ENCODE data around the gene IRS1.

GRCh38 chr2:226832061-226832460 is 32.4 kb upstream of the IRS1 start:
- TF ChIP-seq RAD21 (IDR thresholded peaks at IDR 0.05; ENCODE audit: low read depth) (no peak), REST (IDR thresholded peaks at IDR 0.05; ENCODE audit: low read depth) (no peak), FOXM1 (IDR thresholded peaks at IDR 0.05; ENCODE audit: borderline replicate concordance, low read depth) (no peak), NFIC (IDR thresholded peaks at IDR 0.05) (no peak), TAF1 (IDR thresholded peaks at IDR 0.05; ENCODE audit: low read depth) (no peak), USF1 (IDR thresholded peaks at IDR 0.05) (no peak), EP300 (IDR thresholded peaks at IDR 0.05; ENCODE audit: borderline replicate concordance) (no peak), CEBPB (IDR thresholded peaks at IDR 0.05) (no peak), TCF12 (IDR thresholded peaks at IDR 0.05; ENCODE audit: low read depth) (no peak), EGR1 (IDR thresholded peaks at IDR 0.05) (no peak)

Measured in Ishikawa (cell line).